Stimulated activated CD4-positive, alpha-beta T cell treated with anti-CD3 and anti-CD28 coated beads, Interleukin-15, amount 100 ng/mL, for 1 hour (primary cell): ENCODE data around the gene SCUBE1.
"Not testable (repeated sequence)": the region's sequence is repeated elsewhere in the genome, so short reads cannot be mapped to it uniquely, and the experiment has no call there.

Source experiments
- DNase-seq, 2 donors: peaks; one replicate each; pipeline ENCODE4 v3.0.0-alpha.2; 2020; ENCODE audit warnings: low read depth in 1 of 2, low spot score in 1 of 2

Gene SCUBE1

GRCh38 chr22:43360576-43360975 is 17.4 kb upstream of the SCUBE1 start:
- no peak for DNase-seq

DNA sequence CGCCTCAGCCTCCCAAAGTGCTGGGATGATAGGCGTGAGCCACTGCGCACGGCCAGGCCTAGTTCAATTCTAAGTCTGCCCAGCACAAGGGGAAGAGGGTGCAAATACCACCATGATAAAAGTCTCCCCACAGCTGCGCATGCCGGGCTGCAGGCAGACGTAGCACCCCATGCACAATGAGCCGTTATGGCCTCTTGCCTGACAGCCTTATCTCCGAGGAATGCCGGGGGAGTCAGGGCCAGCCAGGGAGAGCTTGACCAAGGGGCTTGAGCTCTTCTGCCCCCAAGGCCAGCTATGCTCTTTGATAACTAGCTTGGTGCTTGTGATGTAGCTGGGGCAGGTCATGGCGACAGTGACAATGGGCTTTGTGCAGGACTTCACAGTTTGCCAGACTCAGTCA is 13.7 kb upstream of the SCUBE1 start:
- DNase-seq = no peak

DNA sequence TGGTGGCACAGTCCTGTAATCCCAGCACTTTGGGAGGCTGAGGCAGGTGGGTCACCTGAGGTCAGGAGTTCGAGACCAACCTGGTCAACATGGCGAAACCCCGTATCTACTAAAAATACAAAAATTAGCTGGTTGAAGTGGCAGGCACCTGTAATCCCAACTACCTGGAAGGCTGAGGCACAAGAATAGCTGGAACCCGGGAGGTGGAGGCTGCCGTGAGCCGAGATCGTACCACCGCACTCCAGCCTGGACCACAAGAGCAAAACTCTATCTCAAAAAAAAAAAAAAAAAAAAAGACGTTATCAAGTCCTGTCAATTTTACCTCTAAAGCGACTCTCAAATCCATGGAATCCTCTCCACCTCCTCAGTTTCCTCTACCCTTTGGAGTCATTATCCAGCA is 12.5 kb upstream of the SCUBE1 start:
- DNase-seq = not testable (repeated sequence)

DNA sequence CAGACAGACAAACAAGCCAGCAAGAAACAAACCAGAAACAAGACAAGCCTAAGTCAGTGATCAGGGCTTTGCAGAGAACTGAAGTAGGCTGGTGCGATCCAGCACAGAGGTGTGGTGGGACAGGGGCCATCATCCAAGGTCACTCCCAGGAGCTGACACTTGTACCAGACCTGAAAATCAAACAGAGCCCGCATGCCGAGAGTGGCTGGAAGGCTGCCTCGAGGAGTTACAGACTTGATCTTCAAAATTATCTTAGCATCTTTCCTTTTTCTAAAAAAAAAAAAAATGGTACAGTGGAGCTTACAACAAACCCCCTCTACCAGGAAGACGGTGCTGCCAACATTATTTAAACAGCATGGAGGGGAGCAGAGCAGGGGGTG is 8.8 kb upstream of the SCUBE1 start:
- no peak for DNase-seq

- no peak for DNase-seq
Measured at GRCh38 chr22:43349636-43350035, 6.5 kb upstream of the SCUBE1 start.

DNA sequence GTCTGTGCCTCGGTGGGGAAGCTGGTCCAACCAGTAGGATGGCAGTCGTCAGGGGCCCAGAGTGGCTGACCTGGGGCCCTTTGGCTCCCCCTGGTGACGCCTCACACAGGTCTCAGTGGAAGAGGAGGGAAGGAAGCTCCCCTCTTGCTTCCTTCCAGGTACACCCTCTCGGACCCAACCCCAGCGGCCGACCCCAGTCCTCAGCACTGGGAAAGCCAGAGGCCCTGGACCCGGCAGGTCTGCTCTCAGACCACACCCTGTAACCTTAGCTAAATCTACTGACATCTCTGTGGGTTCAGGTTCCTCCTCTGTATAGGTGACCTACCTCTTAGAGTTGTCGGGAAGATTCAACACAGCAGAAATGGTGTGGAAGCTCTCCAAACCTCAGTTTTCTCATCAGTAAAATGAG is 3.4 kb upstream of the SCUBE1 start:
- peak; percentile 32 to 55 for DNase-seq

GRCh38 chr22:43345761-43346301 is 2.7 kb upstream of the SCUBE1 start:
- DNase-seq = no peak

DNA sequence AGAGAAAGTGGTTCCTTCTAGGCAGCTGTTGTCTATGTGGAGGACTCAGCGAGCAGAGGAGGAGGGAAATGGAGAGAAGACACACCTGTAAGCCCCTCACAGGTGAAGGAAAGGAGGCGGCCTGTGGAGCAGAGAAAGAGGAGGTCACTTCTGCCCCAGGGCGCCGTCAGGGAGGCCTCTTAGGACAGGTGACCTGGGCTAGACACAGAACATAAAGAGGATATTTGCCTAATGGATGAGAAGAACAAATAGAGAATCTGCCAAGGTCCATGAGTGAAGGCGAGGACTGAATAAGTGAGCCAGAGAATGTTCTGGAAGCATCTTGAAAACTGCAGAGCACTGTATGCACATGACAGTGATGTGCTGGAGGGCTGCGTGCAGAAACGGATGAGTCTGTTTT is 2.2 kb upstream of the SCUBE1 start:
- no peak for DNase-seq

GRCh38 chr22:43344520-43344787 is 1.3 kb upstream of the SCUBE1 start:
- DNase-seq = no peak

DNA sequence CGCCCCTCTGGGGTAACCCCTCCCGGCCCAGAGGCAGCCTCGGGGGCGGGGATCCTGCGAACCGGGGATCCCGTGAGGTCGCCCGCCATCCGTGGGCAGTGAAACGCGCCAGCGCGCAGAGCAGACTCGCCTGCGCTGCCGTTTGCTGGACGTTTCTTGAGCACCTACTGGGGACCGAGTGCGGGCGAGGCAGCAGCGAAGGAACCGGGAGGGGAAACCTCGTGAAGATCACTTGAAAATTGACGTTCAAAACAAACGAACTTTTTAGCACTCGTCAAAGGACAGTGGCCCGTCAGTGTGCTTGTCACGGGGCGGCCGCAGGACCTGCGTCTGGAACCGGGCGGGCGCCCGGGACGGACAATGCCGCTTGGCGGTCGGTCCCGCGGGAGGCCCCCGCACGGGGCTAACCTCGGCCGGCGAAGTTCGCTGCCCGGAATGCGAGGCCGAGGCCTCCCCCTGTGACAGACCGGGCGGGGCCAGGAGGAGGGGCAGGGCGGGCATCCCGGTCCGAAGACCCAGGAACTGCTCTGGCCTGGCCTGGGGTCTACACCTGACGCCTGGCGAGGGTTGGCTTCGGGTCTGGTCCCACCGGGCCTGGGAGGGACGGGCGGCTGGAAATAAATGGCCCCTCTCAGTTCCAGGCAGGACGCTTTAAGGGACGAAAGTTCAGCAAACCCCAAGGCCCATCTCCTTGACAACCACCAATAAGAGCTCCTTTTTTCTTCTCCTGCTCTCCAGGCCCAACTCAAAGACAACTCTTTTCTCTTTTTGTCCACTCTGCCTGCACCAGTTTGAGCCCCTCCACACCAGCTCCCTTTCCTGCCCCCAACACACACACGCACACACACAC is 723 bp upstream of the SCUBE1 start:
- DNase-seq = no peak

GRCh38 chr22:43342347-43343261 is 568 bp downstream of the SCUBE1 start:
- DNase-seq = no peak

GRCh38 chr22:43341565-43341964 is 1.6 kb downstream of the SCUBE1 start:
- no peak for DNase-seq

GRCh38 chr22:43338766-43339345 is 4.3 kb downstream of the SCUBE1 start:
- DNase-seq = no peak

DNA sequence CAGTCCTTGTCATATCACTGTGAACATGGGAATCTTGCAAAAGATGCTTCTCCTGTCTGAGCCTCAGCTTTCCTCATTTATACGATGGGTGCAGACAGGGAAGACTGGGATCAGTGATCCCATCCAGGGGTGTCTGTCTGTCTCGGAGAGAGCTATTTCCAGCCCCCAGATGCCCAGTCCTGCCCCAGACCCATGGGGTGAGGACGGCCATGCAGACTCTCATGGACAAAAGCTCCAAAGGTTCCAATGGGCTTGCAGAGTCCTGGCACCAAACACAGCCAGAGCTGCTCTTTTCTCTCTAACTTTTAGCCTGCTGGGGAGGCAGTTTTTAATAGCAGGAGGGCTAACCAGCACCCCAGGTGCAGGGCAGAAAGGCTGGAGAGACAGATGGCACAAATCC is 5.2 kb downstream of the SCUBE1 start:
- no peak for DNase-seq

GRCh38 chr22:43337385-43337784 is 5.8 kb downstream of the SCUBE1 start:
- DNase-seq = no peak

DNA sequence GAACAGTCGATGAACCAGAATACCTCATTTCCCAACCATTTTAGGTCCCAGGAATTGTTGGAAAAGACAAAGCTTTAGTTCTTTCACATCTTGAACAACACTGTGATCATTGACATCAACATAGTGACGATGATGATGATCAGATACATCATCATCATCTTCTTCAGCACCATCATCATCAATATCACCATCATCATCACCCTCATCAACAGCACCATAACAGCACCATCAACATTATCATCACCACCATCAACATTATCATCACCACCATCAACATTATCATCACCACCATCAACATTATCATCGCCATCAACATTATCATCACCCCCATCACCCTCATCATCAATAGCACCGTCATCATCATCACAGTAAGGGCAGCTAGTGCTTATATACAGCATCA is 8.8 kb downstream of the SCUBE1 start:
- no peak for DNase-seq

DNA sequence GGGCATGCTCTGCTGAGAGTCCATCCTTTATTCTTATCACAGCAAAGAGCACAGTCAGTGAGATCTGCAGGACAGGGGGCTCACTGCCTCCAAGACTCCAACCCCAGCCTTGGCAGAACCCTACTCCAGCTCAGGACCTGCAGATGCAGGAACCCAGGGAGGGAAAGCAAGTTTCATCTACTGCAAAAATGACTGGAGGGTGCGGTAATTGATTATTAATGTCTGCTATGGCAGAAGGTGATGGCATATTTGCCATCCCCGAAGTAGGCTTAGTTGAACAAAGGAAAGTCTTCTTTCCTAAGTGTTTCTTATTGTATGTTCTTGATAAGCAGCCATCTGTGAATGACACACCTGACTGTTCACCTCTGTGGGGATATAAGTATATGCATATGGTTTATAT is 9.2 kb downstream of the SCUBE1 start:
- no peak for DNase-seq

- DNase-seq = no peak
Measured at GRCh38 chr22:43333156-43333555, 10.0 kb downstream of the SCUBE1 start.

- no peak for DNase-seq
Measured at GRCh38 chr22:43331698-43332097, 11.5 kb downstream of the SCUBE1 start.

DNA sequence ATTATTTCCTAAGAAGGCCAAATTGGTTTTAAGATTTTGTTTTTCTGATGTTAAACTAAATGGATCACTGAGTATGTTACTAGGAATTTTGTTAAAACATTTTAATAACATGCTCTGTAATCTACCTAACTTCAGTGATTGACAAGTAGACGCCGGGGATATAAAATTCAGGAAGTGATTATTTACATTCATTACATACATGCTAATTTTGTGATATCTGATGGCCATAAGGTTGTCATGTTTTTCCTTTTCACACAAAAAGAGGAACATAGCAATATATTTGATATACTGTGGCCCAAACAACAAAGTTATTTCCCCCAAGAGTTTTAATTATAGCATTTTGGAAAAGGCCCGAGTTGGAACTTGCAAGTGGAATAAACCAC is 12.1 kb downstream of the SCUBE1 start:
- DNase-seq = no peak

GRCh38 chr22:43330178-43331068 is 12.7 kb downstream of the SCUBE1 start:
- DNase-seq = no peak
